OCI-LY7 (cell line): Measurements from ENCODE around the gene SH3BGR.

Experiments
- EZH2phosphoT487 ChIP-seq: fragments of 200-600 bp; sonication (generic); IDR thresholded peaks from 2 replicates; pipeline ENCODE4 v1.6.1; 2018; ENCODE audit warnings: low read depth, borderline replicate concordance, mild to moderate bottlenecking, mixed run types, antibody characterized with exemption, low read length, moderate library complexity, mixed read lengths
- TF ChIP-seq, protein P1 (sequence below): fragments of 200-600 bp; sonication (generic); conservative IDR thresholded peaks from 2 replicates; pipeline ENCODE4 v1.5.1; 2014; ENCODE audit warnings: mild to moderate bottlenecking, antibody characterized with exemption, low read length, moderate library complexity, mixed read lengths

DNA sequence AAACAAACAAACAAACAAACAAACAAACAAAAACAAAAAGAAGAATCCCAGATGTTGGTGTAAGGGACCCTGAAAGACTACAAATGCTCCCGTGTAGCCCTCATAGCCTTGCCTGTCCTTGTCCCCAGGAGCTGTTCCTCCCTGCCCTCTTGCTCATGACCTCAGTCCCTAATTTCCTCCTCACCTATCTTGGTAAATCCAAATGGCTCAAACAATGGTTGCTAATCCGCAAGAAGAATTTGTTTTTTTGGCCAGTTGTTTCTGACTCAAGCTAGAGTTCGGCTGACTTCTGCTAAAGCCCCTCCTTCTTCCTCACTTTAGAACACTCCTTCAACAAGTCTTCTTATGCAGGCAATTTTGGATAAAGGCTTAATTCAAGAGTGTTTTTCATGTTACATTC, 21.8 kb upstream of the SH3BGR start:
- TF ChIP-seq, protein P1, sequence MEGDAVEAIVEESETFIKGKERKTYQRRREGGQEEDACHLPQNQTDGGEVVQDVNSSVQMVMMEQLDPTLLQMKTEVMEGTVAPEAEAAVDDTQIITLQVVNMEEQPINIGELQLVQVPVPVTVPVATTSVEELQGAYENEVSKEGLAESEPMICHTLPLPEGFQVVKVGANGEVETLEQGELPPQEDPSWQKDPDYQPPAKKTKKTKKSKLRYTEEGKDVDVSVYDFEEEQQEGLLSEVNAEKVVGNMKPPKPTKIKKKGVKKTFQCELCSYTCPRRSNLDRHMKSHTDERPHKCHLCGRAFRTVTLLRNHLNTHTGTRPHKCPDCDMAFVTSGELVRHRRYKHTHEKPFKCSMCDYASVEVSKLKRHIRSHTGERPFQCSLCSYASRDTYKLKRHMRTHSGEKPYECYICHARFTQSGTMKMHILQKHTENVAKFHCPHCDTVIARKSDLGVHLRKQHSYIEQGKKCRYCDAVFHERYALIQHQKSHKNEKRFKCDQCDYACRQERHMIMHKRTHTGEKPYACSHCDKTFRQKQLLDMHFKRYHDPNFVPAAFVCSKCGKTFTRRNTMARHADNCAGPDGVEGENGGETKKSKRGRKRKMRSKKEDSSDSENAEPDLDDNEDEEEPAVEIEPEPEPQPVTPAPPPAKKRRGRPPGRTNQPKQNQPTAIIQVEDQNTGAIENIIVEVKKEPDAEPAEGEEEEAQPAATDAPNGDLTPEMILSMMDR = no peak
- TF ChIP-seq EZH2phosphoT487 = no peak
